Brain microvascular endothelial cell (primary cell): ENCODE data around the gene ANKRD23.
"Not testable (repeated sequence)": the region's sequence is repeated elsewhere in the genome, so short reads cannot be mapped to it uniquely, and the experiment has no call there.

Experiments used
- DNase-seq: peaks from one replicate; pipeline ENCODE4 v3.0.0-alpha.2; 2020
- H3K27ac ChIP-seq: fragments of 250-450 bp; sonication (Bioruptor Pico); 2 replicates; pipeline ENCODE4 v1.5.1; 2020; ENCODE audit warnings: mild to moderate bottlenecking, moderate library complexity
- H3K27me3 ChIP-seq: fragments of 250-450 bp; sonication (Bioruptor Pico); replicated peaks from 2 replicates; pipeline ENCODE4 v1.5.1; 2020; ENCODE audit warnings: mild to moderate bottlenecking
- H3K36me3 ChIP-seq: fragments of 250-450 bp; sonication (Bioruptor Pico); replicated peaks from 2 replicates; pipeline ENCODE4 v1.5.1; 2020; ENCODE audit warnings: mild to moderate bottlenecking
- H3K4me3 ChIP-seq: 2 replicates; pipeline ENCODE4 v1.5.1; 2011; ENCODE audit warnings: low read depth, mild to moderate bottlenecking, control low read depth, low read length, moderate library complexity
- in situ Hi-C: cut with HindIII; loops from 2 replicates; pipeline ENCODE4 v1.10.0; 2017; ENCODE audit warnings: low sequenced_read_pairs, low pct_ligation_motif_present
- TF ChIP-seq, protein P1 (sequence below): IDR thresholded peaks from 2 replicates; pipeline ENCODE4 v1.5.1; 2011; ENCODE audit warnings: low read depth, mild to moderate bottlenecking, moderate library complexity, low read length, control low read depth, inconsistent platforms; ENCODE audit errors: missing control alignments

Gene ANKRD23

DNA sequence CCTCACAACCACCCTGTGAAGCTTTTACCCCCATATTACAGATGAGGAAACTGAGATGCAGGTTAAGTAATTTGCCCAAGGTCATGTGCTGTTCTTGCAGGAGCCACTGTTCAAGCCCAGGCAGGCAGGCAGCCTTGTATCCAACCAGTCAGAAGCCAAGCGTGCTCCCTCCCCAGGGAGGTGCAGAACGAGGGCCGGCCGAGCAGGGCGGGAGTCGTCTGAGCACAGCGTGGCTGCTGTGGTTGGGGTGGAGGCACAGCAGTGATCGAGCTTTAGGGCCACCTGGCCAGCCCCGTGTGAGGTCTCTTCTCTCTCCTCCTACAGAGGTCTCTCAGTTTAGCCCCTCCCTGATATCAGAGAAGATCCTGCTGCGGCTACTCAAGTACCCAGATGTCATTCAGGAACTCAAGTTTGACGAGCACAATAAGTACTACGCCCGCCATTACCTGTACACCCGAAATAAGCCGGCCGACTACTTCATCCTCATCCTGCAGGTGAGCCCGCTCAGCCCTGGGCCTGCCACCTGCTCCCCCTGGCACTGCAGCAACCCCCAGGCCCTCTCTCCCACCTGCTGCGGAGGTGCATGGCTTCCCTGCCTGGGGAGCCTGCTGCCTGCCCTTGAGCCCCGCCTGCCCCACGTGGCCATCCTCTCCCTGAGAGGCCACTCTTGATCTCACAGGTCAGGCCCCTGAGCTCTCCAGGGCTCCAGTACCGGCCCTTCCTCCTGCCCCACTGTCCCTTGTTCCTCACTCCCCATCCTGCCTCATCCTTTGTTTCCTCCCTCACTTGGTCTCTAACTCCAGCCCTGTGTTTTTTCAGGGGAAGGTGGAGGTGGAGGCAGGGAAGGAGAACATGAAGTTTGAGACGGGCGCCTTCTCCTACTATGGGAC lies 44.8 kb downstream of the ANKRD23 start:
- in situ Hi-C loops: no loop called here
- Histone ChIP-seq H3K4me3 (no peak overlapping the region), H3K36me3 (no peaks in the 10 kb centered on the region), H3K27ac (no peak overlapping the region), H3K27me3 (no peaks in the 10 kb centered on the region)
- TF ChIP-seq, protein P1, sequence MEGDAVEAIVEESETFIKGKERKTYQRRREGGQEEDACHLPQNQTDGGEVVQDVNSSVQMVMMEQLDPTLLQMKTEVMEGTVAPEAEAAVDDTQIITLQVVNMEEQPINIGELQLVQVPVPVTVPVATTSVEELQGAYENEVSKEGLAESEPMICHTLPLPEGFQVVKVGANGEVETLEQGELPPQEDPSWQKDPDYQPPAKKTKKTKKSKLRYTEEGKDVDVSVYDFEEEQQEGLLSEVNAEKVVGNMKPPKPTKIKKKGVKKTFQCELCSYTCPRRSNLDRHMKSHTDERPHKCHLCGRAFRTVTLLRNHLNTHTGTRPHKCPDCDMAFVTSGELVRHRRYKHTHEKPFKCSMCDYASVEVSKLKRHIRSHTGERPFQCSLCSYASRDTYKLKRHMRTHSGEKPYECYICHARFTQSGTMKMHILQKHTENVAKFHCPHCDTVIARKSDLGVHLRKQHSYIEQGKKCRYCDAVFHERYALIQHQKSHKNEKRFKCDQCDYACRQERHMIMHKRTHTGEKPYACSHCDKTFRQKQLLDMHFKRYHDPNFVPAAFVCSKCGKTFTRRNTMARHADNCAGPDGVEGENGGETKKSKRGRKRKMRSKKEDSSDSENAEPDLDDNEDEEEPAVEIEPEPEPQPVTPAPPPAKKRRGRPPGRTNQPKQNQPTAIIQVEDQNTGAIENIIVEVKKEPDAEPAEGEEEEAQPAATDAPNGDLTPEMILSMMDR: no peak
- DNase-seq: no peak

DNA sequence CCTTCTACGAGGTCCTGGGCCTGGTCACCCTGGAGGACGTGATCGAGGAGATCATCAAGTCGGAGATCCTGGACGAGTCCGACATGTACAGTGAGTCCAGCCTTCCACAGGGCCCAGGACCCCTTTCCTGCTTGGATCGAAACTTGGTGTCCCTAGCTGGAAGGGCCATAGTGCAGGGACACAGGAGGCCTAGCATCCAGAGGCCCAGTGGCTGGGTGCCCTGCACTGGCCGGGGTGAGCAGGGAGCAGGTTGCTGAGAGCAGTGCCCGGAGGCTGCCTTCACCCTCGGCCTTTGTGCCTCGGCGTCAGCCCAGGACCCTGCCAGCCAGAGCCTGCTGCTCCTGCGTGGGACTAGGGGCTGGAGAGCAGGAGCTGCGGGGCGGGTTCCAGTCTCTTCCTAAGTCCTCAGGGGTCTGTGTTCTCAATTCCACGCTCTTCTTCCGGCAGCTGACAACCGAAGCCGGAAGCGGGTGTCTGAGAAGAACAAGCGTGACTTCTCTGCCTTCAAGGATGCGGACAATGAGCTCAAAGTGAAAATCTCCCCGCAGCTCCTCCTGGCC lies 46.7 kb downstream of the ANKRD23 start:
- in situ Hi-C loops: no loop called here
- Histone ChIP-seq H3K27me3 (no peaks in the 10 kb centered on the region), H3K27ac (no peak overlapping the region), H3K4me3 (no peak overlapping the region), H3K36me3 (no peaks in the 10 kb centered on the region)
- no peak for DNase-seq
- TF ChIP-seq, protein P1: no peak

DNA sequence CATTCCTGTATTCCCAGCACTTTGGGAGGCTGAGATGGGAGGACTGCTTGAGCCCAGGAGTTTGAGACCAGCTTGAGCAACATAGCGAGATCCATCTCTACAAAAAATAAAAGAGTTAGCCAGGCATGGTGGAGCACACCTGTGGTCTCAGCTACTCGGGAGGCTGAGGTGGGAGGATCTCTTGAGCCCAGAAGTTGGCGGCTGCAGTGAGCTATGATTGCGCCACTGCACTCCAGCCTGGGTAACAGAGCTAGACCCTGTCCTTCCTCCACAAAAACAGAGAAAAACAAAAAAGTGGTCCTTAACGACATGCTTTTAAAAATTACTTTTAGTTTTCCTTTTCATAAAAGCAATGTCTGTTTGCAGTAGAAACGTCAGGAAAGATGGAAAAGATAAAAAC lies 47.3 kb downstream of the ANKRD23 start:
- H3K27me3 ChIP-seq, H3K4me3 ChIP-seq, H3K36me3 ChIP-seq, in situ Hi-C loops, H3K27ac ChIP-seq, DNase-seq: not testable (repeated sequence)

DNA sequence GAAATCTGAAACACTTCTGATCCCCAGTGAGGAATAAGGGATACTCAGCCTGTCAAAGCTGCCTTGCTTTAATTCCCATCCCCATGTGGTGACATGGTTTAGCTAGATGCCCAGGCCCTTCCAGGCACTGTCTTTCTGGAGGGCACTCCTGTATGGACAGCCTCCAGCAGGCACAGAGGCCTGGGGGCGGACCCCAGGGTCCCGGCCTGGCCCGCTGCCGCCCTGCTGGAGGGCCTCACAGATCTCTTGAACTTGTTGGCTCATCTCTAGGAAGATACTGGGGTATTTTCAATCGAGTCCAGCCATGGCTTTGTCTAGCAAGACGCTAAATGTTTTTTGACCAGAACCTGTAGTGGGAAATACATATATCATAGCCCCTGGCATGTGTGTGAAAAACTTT lies 48.7 kb downstream of the ANKRD23 start:
- Histone ChIP-seq H3K27me3 (no peaks in the 10 kb centered on the region), H3K36me3 (no peaks in the 10 kb centered on the region), H3K4me3 (no peak overlapping the region), H3K27ac (no peak overlapping the region)
- in situ Hi-C loops: no loop called here
- DNase-seq: no peak
- TF ChIP-seq, protein P1: no peak

DNA sequence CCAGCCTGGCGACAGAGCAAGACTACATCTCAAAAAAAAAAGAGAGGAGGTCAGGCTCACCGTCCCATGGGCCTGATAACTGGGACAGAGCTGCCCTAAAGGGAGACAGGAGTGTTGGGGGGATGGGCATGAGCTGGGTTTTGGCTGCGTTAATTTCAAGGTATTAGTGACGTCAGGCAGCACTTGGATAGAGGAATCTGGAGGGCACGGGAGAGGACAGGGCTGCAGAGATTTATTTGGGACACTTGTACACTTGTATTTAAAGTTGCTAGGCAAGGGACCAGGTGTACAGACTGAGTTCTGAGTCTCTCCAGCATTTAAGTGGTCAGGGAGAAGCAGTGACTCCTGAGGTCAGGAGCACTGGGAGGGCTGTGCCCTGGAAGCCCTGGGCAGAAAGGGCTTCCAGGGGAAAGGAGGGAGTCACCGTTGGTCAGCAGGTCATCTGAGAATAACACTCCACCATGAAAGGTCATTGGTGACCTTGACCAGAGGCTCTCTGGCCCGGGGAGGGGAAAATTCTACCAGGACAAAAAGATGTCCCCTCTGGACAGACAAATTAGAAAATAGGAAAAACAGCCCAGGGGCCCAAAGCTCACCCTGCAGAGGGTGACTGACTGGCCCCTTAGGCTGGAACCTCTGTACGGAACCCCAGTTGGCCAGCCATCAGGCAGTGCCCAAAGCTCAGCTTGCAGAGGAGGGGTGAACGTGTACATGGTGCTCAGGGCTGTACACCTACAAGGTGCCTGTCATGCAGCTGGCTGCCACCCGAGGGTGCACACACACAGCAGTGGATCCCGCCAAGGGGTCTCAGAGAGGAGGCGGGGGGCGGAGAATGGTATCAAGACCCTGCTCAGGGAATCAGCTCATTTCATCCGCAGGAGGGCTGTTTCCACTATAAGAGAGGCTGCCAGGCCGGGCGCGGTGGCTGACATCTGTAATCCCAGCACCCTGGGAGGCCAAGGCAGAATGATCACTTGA lies 50.8 kb downstream of the ANKRD23 start:
- in situ Hi-C loops: no loop called here

More for the DNA sequence above, 50.8 kb downstream of the ANKRD23 start:
- Histone ChIP-seq H3K4me3 (no peak overlapping the region), H3K36me3 (no peaks in the 10 kb centered on the region), H3K27ac (no peak overlapping the region), H3K27me3 (no peaks in the 10 kb centered on the region)
- no peak for DNase-seq
- TF ChIP-seq, protein P1: no peak
